Parathyroid adenoma (tissue), 2 donors: ENCODE measurements around the gene TMEM127.

Experiments used
- H2AFZ ChIP-seq: fragments of 300-600 bp; sonication (generic); one replicate; pipeline ENCODE4 v1.7.0; 2017; ENCODE audit warnings: antibody characterized with exemption, mild to moderate bottlenecking
- H3K27ac ChIP-seq: fragments of 300-600 bp; sonication (generic); one replicate; pipeline ENCODE4 v1.7.0; 2017
- H3K27me3 ChIP-seq: fragments of 300-600 bp; sonication (generic); one replicate; pipeline ENCODE4 v1.7.0; 2017; ENCODE audit warnings: low read length; ENCODE audit not compliant: control insufficient read depth, insufficient read depth
- H3K36me3 ChIP-seq: fragments of 300-600 bp; sonication (generic); one replicate; pipeline ENCODE4 v1.7.0; 2017; ENCODE audit warnings: low read length; ENCODE audit not compliant: control insufficient read depth, insufficient read depth
- H3K4me1 ChIP-seq: fragments of 300-600 bp; sonication (generic); one replicate; pipeline ENCODE4 v1.7.0; 2017; ENCODE audit warnings: control low read depth
- H3K4me2 ChIP-seq: fragments of 300-600 bp; sonication (generic); one replicate; pipeline ENCODE4 v1.7.0; 2017; ENCODE audit warnings: low read length
- H3K4me3 ChIP-seq: fragments of 300-600 bp; sonication (generic); one replicate; pipeline ENCODE4 v1.7.0; 2017; ENCODE audit warnings: low read depth, low read length
- H3K79me2 ChIP-seq: fragments of 300-600 bp; sonication (generic); one replicate; pipeline ENCODE4 v1.7.0; 2017; ENCODE audit warnings: control low read depth
- H3K9ac ChIP-seq: fragments of 300-600 bp; sonication (generic); one replicate; pipeline ENCODE4 v1.7.0; 2017; ENCODE audit warnings: mild to moderate bottlenecking
- H3K9me3 ChIP-seq: fragments of 300-600 bp; sonication (generic); one replicate; pipeline ENCODE4 v1.7.0; 2017; ENCODE audit warnings: low read length; ENCODE audit not compliant: control insufficient read depth
- CTCF ChIP-seq: fragments of 300-600 bp; sonication (generic); IDR thresholded peaks from one replicate; pipeline ENCODE4 v1.7.0; 2017; ENCODE audit warnings: antibody characterized with exemption, mild to moderate bottlenecking
- donor health status: primary hyperparathyroidism.

Gene TMEM127

DNA sequence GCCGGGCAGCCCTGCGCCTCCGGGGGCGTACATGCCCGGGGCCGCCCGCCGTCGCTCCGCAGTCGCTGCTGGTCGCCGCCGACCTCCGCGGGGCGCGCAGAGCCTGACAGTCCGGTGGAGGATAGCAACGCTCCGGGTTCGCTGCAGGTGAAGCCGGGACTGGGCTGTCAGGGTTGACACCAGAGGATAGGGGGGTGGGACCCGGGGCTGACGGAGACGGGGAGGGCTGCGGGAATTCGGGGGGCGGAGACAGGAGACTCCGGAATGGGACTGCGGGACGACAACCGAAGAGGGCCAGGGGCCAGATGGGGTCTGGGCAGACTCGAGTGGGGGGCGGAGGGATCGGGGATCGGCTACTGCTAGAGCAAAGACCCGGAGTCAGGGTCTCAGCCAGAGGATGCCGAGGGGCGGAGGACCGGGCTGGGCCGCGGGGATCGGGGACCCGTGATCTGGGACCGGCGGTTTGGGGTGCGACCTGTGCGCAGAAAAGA lies 403 bp downstream of the TMEM127 start:
- Histone ChIP-seq H3K27me3 (no peaks in the 10 kb centered on the region), H2AFZ (peak overlapping the region; percentile 86), H3K9ac (peak overlapping the region; percentile 89), H3K27ac (peak overlapping the region; percentile 89), H3K4me3 (peak overlapping the region; percentile 87), H3K79me2 (peaks cover 46% of the 10 kb centered on the region), H3K4me2 (peak overlapping the region; percentile 74), H3K36me3 (no peaks in the 10 kb centered on the region), H3K9me3 (no peaks in the 10 kb centered on the region), H3K4me1 (peaks cover 24% of the 10 kb centered on the region)
- TF ChIP-seq CTCF: no peak

- TF ChIP-seq CTCF: peak; percentile 32
- H3K27me3 ChIP-seq: no peaks in the 10 kb centered on the region
- H3K9me3 ChIP-seq: no peaks in the 10 kb centered on the region
- no peaks in the 10 kb centered on the region for H3K36me3 ChIP-seq
- H3K27ac ChIP-seq: peak overlapping the region; percentile 89
- peak overlapping the region; percentile 74 for H3K4me2 ChIP-seq
- H2AFZ ChIP-seq: peak overlapping the region; percentile 14
- peak overlapping the region; percentile 87 for H3K4me3 ChIP-seq
- peaks cover 29% of the 10 kb centered on the region for H3K4me1 ChIP-seq
- peaks cover 46% of the 10 kb centered on the region for H3K79me2 ChIP-seq
- H3K9ac ChIP-seq: peak overlapping the region; percentile 9
Observed at GRCh38 chr2:96264656-96265348, 995 bp downstream of the TMEM127 start.

DNA sequence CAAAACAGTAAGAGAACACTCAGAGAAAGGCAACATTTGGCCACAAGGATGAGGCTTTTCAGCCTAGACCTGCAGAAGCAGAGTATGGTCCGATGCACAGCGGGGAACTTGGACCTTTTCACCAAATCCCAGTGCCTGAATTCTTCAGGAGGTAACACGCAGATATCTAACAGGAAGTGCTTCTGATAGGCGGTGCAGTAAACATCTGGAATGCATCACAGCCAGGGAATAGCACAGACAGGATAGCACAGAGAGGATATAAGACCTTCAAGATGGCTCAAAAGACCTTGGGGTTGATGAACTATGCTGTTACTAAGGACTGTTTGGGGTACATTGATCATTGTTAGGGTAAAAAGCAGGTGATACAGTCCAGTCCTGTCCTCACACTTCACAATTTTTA lies 1.7 kb downstream of the TMEM127 start:
- H3K4me1 ChIP-seq: peaks cover 37% of the 10 kb centered on the region
- no peaks in the 10 kb centered on the region for H3K36me3 ChIP-seq
- no peaks in the 10 kb centered on the region for H3K9me3 ChIP-seq
- peak overlapping the region; percentile 89 for H3K27ac ChIP-seq
- TF ChIP-seq CTCF: no peak
- peak overlapping the region; percentile 74 for H3K4me2 ChIP-seq
- H3K27me3 ChIP-seq: no peaks in the 10 kb centered on the region
- no peak overlapping the region for H3K9ac ChIP-seq
- no peak overlapping the region for H2AFZ ChIP-seq
- H3K4me3 ChIP-seq: peak overlapping the region; percentile 87
- H3K79me2 ChIP-seq: peaks cover 46% of the 10 kb centered on the region

GRCh38 chr2:96262306-96262705 lies 3.5 kb downstream of the TMEM127 start:
- no peak overlapping the region for H3K9ac ChIP-seq
- no peaks in the 10 kb centered on the region for H3K36me3 ChIP-seq
- H3K9me3 ChIP-seq: no peaks in the 10 kb centered on the region
- H3K4me1 ChIP-seq: peaks cover 51% of the 10 kb centered on the region
- H3K27me3 ChIP-seq: no peaks in the 10 kb centered on the region
- peaks cover 55% of the 10 kb centered on the region for H3K79me2 ChIP-seq
- H3K27ac ChIP-seq: no peak overlapping the region
- no peak overlapping the region for H3K4me3 ChIP-seq
- TF ChIP-seq CTCF: no peak
- H2AFZ ChIP-seq: no peak overlapping the region
- no peak overlapping the region for H3K4me2 ChIP-seq
